ENCODE data around the gene TNNI3K.

The TNNI3K gene

GRCh38 chr1:74324684-74325448 lies 89.7 kb downstream of the TNNI3K start:
- in situ Hi-C loops (cut with HindIII; ENCODE audit: low sequenced_read_pairs), result no loop called here
- DNase-seq (ENCODE audit: low read depth), result no peak
- no peak overlapping the region for H3K4me3 ChIP-seq (ENCODE audit: low read depth, low read length)
- TF ChIP-seq CTCF (IDR thresholded peaks at IDR 0.05; ENCODE audit: low read depth, low read length, missing control alignments), result no peak

- no peak overlapping the region for H3K4me3 ChIP-seq (ENCODE audit: low read depth, low read length)
- TF ChIP-seq CTCF (IDR thresholded peaks at IDR 0.05; ENCODE audit: low read depth, low read length, missing control alignments), result no peak
- in situ Hi-C loops (cut with HindIII; ENCODE audit: low sequenced_read_pairs), result no loop called here
- no peak for DNase-seq (ENCODE audit: low read depth)
Observed at GRCh38 chr1:74328851-74329250, 93.7 kb downstream of the TNNI3K start.

GRCh38 chr1:74333244-74333643 lies 98.1 kb downstream of the TNNI3K start:
- in situ Hi-C loops (cut with HindIII; ENCODE audit: low sequenced_read_pairs), result no loop called here
- no peak overlapping the region for H3K4me3 ChIP-seq (ENCODE audit: low read depth, low read length)
- no peak for TF ChIP-seq CTCF (IDR thresholded peaks at IDR 0.05; ENCODE audit: low read depth, low read length, missing control alignments)
- no peak for DNase-seq (ENCODE audit: low read depth)

GRCh38 chr1:74334147-74334546 lies 99.0 kb downstream of the TNNI3K start:
- no peak for DNase-seq (ENCODE audit: low read depth)
- in situ Hi-C loops (cut with HindIII; ENCODE audit: low sequenced_read_pairs), result no loop called here
- TF ChIP-seq CTCF (IDR thresholded peaks at IDR 0.05; ENCODE audit: low read depth, low read length, missing control alignments), result no peak

GRCh38 chr1:74340656-74341055 lies 105.5 kb downstream of the TNNI3K start:
- no peak overlapping the region for H3K4me3 ChIP-seq (ENCODE audit: low read depth, low read length)
- TF ChIP-seq CTCF (IDR thresholded peaks at IDR 0.05; ENCODE audit: low read depth, low read length, missing control alignments), result no peak
- in situ Hi-C loops (cut with HindIII; ENCODE audit: low sequenced_read_pairs), result no loop called here
- no peak for DNase-seq (ENCODE audit: low read depth)

More at GRCh38 chr1:74334147-74334546, 99.0 kb downstream of the TNNI3K start:
- H3K4me3 ChIP-seq (ENCODE audit: low read depth, low read length), result no peak overlapping the region

GRCh38 chr1:74341702-74342339 lies 106.6 kb downstream of the TNNI3K start:
- no peak overlapping the region for H3K4me3 ChIP-seq (ENCODE audit: low read depth, low read length)
- no peak for TF ChIP-seq CTCF (IDR thresholded peaks at IDR 0.05; ENCODE audit: low read depth, low read length, missing control alignments)
- no peak for DNase-seq (ENCODE audit: low read depth)
- in situ Hi-C loops (cut with HindIII; ENCODE audit: low sequenced_read_pairs), result no loop called here

Data from astrocyte of the cerebellum (primary cell).